Middle frontal gyrus (tissue), 1 donor: ENCODE results near the gene CDC42BPG.

ENCODE experiments used
- DNase-seq: peaks from one replicate; pipeline ENCODE4 v3.0.0-alpha.2; 2015; ENCODE audit warnings: low spot score; ENCODE audit errors: extremely low spot score

The CDC42BPG gene

DNA sequence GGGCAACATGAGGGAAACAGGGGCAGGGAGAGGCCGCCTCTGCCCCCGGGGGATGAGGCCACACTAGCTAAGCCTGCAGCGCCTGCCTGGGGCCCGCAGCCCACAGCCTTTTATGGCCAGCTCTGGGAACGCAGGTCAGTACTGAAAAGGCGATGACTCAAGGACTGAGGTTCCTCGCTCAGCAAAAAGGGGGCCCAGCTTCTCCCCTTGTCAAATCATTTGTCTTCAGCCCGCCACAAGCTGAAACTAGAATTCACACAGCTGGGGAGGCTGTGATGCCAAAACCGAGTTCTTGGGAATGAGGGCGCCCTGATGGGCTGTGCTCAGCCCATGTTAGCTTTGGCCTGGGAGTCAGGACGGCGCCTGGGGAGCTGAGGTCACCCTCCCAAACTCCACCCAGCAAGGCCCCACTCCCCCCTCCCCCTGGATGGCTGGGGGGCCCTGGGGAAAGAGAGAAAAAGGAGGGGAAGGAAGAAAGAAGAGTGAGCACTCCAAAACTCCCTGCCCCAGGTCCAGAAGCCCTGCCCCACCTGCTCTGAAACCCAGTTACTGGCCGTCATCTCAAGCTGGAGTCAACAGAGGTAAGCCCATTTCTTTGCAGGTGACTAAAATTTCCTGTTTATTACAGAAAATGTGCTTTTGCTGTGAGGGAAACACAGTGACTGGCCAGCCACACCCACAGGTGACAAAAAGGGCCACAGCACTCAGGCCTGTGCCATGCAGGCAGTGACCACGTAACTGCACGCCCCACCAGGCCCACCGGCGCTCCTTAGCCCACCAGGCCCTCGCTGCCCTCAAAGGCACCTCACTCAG is 20.2 kb upstream of the CDC42BPG start:
- DNase-seq, result no peak

DNA sequence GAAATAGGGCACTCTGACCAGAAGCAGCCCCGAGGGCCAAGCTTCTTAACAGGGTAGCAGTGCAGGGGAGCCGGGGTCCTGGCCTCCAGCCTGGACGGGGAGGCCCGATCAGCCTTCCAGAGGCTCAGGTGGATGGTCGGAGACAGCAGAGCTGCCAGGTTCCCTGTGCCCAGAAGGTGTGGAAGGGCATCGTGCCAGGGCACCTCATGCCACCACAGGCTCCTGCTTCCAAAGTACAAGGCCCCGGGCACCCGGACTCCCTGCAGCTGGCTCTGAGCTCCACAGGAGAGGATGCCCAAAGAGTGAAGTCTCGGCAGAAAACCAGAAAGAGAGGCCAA is 19.7 kb upstream of the CDC42BPG start:
- no peak for DNase-seq

GRCh38 chr11:64863391-64864060 is 19.1 kb upstream of the CDC42BPG start:
- DNase-seq, result no peak

DNA sequence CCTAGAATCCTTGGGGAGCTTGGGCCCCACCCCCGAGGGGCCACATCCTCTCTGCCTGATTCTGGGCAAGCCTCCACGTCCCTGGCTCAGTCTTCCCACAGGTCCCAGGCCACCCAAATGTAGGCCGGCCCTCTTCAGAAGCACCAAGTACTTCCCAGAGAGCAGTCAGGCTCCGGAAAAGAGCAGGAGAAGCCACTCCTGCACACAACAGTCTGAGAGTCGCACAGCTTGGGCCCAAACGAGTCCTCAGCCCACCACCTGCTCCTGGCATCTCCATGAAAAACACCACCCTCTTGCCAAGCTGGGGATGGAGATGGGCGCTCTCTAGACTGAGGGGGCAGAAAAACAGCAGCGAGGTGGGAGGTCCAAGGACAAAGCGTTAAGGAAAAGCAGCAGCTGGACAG is 18.5 kb upstream of the CDC42BPG start:
- DNase-seq, result no peak

DNA sequence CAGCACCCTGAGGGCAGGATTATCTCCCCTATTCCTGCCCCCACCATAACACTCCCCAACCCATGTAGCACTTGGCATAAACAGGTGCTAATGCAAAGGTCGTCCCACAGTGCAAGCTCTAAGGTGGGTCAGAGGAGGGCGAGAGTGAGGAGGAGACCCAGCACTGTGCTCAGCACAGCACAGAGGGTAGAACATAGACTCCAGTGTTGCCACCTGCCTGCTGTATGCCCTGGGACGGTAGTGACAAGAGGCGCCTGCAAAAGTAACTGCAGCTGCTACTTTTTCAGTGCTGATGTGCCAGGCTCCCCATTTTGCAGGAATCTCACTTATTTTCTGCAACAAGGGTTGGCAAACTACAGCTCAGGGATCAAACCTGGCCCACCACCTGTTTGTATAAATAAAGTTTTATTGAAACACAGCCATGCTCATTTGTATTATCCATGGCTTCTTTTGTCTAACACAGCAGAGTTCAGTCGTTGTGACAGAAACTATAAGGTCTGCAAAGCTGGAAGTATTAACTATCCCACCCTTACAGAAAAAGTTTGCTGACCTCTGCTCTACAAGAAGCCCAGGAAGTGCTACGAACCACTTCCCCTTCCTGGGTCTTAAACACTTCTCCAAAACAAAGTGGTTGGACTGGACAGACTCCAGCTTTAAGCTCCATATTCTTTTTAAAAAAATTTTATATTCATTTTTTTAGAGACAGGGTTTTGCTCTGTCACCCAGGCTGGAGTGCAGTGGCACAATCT is 16.9 kb upstream of the CDC42BPG start:
- DNase-seq, result no peak

GRCh38 chr11:64859542-64860414 is 15.3 kb upstream of the CDC42BPG start:
- DNase-seq, result no peak

- no peak for DNase-seq
These were observed 14.2 kb upstream of the CDC42BPG start for GRCh38 chr11:64858467-64859263.

DNA sequence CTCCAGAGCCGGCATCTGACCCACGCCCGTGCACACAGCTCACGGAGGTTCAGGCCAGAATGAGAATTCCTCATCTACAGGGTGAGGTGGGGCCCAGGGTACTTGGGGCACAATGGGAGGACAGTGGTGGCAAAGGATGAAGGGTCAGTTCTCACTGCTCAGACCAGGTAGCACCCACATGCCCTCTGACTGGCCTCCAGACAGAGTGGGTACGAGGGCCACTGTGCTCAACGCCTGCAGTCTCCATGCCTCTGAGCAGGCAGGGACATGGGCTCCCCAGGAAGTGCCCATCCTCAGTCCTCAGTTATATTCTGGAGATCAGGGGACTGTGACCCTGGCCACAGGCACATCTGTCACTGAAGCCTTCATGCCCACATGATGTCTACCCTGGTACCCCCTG is 13.0 kb upstream of the CDC42BPG start:
- no peak for DNase-seq

DNA sequence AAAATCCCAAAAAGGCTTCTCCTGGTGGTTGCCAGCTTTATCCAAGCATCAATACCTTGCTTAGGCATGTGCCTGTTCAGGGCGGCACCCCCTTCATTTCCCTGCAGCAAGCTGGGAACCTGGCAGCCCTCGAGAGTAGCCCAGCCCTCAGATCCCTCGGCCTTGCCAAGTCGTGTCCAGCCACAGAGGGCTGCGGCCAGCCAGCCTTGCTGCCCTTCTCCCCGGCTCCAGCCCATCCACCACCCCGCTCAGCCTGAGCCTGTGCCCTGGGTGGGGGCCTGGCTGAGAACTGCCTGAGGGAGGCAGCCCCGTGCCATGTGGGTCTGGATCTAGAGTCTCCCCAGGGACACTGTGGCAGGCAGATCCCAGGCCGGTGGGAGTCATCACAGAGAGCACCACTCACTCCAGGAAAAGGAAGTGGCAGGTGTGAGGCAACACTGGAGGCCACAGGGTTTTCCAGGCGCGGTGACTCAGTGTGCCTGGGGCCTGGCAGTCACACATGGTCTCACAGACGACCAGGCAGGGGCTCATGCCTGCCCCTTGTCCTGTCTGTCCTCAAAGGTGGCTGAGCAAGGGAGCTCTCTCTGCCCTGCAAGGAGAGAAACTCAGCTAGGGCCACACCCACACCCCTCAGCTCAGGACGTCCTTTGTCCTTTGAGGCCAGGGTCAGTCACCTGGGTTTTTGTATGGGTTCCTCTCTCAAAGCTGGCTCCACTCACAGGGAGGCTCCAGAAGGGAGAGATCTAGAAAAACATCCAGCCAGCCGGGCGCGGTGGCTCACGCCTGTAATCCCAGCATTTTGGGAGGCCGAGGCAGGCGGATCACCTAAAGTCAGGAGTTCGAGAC is 12.2 kb upstream of the CDC42BPG start:
- DNase-seq, result no peak

DNA sequence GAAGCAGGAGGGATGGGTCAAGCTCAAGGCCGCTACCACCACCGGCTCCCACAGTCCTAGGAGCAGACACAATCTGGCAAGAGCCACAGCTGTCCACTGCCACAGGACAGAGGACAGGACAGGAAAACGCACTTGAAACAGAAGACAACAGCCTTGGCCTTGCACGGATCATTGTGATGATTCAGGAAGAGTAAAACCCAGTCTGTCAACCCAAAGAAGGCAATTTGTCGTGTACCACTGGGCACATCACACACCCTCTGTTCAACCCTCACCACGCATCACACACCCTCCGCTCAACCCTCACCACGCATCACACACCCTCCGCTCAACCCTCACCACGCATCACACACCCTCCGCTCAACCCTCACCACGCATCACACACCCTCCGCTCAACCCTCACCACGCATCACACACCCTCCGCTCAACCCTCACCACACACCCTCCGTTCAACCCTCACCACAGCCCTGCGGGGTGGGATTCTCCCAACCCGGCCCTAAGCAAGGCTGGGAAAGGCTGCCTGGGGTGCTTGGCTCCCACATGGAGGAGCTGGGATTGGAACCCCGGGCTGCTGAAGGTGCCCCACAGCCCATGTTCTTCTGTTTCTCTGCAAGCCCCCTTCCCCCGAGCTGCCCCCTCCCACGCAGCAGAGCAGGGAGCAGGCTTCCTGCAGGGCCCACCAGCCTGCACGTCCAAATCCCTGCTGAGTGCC is 11.3 kb upstream of the CDC42BPG start:
- no peak for DNase-seq

DNA sequence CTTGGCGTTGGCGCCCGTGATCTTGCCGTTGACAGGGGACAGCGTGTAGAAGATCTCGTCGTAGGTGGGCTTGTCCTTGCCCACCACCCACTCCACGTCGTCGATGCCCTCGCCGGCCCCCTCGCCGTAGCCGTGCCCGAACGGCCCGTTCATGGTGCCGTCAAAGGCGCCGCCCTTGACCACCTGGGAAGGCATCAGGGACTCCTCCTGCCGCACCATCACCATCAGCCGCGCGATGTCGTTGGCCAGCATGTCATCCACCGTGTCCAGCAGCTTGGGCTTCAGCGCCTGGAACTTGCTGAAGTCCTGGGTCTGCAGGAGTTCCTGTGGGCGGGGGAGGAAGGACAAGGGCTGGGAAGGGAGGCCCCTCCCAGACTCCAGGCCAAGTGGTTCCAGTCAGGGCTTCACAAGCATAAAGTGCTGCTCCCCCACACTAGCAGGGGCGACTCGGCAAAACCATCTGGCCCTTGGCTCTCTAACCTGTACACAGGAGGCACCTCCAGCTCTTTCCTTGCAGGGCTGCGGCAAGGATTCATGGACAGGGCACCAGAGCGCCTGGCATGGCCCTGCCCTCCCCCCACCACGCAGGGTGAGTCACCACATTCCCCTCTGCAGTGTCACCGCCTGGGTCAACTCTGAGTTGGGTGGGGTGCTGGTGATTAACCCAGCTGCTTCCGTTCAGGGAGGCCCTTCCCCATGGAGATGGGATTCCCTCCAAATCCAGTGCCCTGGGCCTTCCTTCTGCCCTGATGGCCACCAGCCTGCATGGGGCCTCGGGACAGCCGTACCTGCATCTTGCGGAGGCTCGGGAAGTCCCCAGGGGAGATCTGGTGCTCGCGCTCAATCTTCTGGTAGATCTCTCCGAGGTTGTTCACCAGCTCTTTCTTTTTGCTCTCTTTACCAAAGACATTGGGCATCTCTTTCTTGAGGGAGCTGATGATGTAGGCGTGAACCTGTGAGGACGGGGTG is 10.4 kb upstream of the CDC42BPG start:
- DNase-seq, result no peak

GRCh38 chr11:64854157-64854533 is 9.7 kb upstream of the CDC42BPG start:
- DNase-seq, result no peak

DNA sequence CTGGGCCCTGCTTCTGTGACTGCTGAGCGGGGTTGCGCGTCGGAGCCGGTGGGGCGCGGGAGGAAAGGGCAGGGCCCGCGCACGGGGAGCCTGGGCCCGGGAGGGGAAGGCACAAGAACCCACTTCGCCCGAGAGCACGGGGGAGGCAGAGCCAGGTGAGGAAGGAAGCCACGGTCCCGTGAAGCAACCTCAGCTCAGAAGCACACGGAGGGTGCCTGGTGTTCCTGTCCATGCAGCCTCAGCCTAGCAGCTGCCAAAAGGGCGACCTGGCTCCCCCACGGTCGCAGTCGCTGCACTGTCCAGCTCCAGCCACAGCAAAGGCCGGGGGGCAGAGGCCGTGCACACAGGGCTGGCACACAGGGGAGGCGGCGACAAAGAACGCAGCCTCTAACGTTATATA is 9.3 kb upstream of the CDC42BPG start:
- no peak for DNase-seq

DNA sequence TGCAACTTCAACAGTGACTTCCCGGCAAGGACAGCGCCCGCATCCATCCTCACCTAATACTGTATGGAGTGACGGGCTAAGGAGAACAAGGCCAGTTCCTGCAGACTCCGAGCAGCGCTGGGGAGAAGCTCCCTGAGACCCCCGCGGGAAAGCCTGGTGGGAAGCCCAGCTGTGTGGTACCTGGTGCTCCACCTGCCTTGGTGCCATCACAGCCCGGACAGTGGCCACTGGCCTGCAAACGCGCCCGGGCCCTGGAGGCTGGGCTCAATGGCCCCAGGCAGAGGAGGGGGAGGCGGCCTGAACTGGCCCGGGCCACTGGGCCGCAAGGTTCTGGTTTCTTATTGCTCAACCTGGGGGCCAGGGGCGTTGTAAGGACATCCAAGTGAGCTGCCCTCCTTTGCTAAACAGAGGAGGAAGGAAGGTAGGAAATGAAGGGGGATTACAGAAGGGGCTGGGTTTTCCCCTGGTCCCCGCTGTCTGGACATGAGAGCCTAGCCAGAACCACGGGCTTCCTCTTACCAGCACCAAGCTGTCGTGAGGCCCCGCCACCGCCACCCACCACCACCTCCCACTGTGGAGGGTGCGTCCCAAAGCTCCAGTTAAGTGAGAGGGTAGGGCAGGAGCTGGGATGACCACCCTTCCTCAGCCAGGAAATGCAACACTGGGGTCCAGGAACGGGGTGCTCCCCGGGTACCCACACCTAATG is 8.5 kb upstream of the CDC42BPG start:
- no peak for DNase-seq

GRCh38 chr11:64851831-64852351 is 7.4 kb upstream of the CDC42BPG start:
- no peak for DNase-seq

GRCh38 chr11:64850979-64851567 is 6.6 kb upstream of the CDC42BPG start:
- DNase-seq, result no peak
